ENCODE data around the gene FOLR1. TPM values are rescaled to one million over a fixed set of nuclear protein-coding genes. Genes with fewer than 3 reads are reported as not detected.

Gene FOLR1
- total and polyA plus RNA-seq, 9 of the 15 experiments (the other 6 are each of a cell fraction or from before 2014, with no cell fraction given), result 0.22 to 2.3 (median 1.0) TPM

- Histone ChIP-seq H3K27ac (ENCODE audit: extremely low read depth, low read depth, low read length) (no peak overlapping the region), H3K79me2 (ENCODE audit: control insufficient read depth, insufficient read depth, low read length) (peaks cover 27% of the 10 kb centered on the region), H3K4me1 (replicated peaks in 1 of 2; ENCODE audit: control insufficient read depth in 2 of 2, insufficient read depth in 2 of 2, low read length in 2 of 2) (peaks cover 20 to 57% of the 10 kb centered on the region in 2 experiments), H3K9me1 (ENCODE audit: control insufficient read depth, insufficient read depth, low read length) (peaks cover 8% of the 10 kb centered on the region), H3K4me2 (ENCODE audit: insufficient read depth, low read length) (no peak overlapping the region), H4K20me1 (replicated peaks; ENCODE audit: control insufficient read depth, insufficient read depth, low read length) (no peaks in the 10 kb centered on the region), H3K9ac (ENCODE audit: insufficient read depth in 1 of 2, low read depth in 2 of 2, low read length in 2 of 2) (peak overlapping the region in 1 of 2 experiments; percentile 12; a peak in 1 of 4 replicates), H3K9me3 (replicated peaks; ENCODE audit: control insufficient read depth, insufficient read depth, low read depth, low read length) (no peaks in the 10 kb centered on the region), H2AFZ (ENCODE audit: low read depth, low read length) (no peak overlapping the region), H3K27me3 (ENCODE audit: control insufficient read depth in 2 of 2, insufficient read depth in 2 of 2, low read length in 2 of 2) (no peaks in the 10 kb centered on the region), H3K36me3 (ENCODE audit: control insufficient read depth, insufficient read depth, low read length) (peaks cover 56% of the 10 kb centered on the region; the same call in 2 of the 3 replicates), H3K4me3 (no peak overlapping the region)
- intact Hi-C loops (cut with micrococcal nuclease) (no loop called here), in situ Hi-C loops (cut with MboI) (no loop called here)
- POLR2A ChIA-PET, result interaction anchor here (0.8 to 2.9 kb wide), 5 partner anchors 10 to 225 kb away, joined by 3 to 13 read pairs (median 4); partner anchors contain the start of gene CLPB
- TF ChIP-seq TFAP4 (CRISPR knock-in tag; IDR thresholded peaks at IDR 0.05; ENCODE audit: borderline replicate concordance) (peak; percentile 44; the same call in 1 of the 2 replicates), WHSC1 (IDR thresholded peaks at IDR 0.05; ENCODE audit: low read length) (no peak)
- ATAC-seq, result no peak
- BruUV-seq (replicated peaks), result no TSS peak
- no peak for DNase-seq (ENCODE audit: extremely low read depth in 1 of 4, low spot score in 3 of 4)
- no peak for FAIRE-seq
- WGBS (ENCODE audit: insufficient coverage, low coverage, missing lambda C conversion rate), result 82% methylated on average over 5 of the region's 5 CpGs
- CTCF ChIA-PET (ENCODE audit: low intra/inter-chr PET ratio), result no interaction called here
Observed at GRCh38 chr11:72226701-72227100, 34.8 kb downstream of the FOLR1 start.

Data from K562 (cell line).